IPS-NIHi11 (cell line): ENCODE measurements around the gene RAB7B.
A peak's percentile ranks its signal among the peaks of the same experiment; 100 is the strongest.
"Not testable (repeated sequence)": the region's sequence is repeated elsewhere in the genome, so short reads cannot be mapped to it uniquely, and the experiment has no call there.

Source experiments
- DNase-seq: peaks from one replicate; pipeline ENCODE4 v3.0.0; 2012; ENCODE audit warnings: mixed read lengths, low spot score

The RAB7B gene, protein sequence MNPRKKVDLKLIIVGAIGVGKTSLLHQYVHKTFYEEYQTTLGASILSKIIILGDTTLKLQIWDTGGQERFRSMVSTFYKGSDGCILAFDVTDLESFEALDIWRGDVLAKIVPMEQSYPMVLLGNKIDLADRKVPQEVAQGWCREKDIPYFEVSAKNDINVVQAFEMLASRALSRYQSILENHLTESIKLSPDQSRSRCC

GRCh38 chr1:206002871-206003801 lies at the start of gene RAB7B:
TSS of gene RAB7B (minus strand) at chr1:206003395. CDS start at chr1:205994135, 9,260 bp downstream.
- peak; percentile 52 for DNase-seq

GRCh38 chr1:206052231-206052865 lies 49.2 kb upstream of the RAB7B start:
- not testable (repeated sequence) for DNase-seq

DNA sequence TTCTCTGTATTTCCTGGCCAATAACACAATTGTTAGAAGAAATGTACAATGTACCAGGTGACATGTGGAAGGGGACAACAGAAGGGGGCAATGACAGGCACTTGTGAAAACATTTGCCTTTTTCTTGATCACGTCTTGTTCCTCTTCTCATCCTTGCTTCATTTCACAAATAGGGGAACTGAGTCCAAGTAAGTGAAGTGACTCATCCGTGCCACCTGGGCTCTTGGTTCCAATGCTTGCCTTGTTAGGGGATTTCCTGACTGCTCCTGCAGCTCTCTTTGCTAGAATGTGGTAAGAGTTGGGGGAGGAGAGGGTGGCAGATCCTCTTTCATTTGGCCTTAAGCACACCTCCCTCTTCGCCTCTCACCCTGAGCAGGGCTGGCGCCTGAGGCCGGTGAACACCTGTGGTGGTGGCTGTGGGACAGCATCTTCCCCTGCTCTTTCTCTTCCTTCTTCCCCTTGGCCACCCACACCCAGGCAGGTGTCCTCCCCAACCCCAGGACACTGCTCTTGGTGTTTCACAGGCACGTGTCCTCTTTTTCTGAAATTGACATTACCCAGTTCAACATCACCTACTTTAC lies 47.5 kb upstream of the RAB7B start:
- no peak for DNase-seq

DNA sequence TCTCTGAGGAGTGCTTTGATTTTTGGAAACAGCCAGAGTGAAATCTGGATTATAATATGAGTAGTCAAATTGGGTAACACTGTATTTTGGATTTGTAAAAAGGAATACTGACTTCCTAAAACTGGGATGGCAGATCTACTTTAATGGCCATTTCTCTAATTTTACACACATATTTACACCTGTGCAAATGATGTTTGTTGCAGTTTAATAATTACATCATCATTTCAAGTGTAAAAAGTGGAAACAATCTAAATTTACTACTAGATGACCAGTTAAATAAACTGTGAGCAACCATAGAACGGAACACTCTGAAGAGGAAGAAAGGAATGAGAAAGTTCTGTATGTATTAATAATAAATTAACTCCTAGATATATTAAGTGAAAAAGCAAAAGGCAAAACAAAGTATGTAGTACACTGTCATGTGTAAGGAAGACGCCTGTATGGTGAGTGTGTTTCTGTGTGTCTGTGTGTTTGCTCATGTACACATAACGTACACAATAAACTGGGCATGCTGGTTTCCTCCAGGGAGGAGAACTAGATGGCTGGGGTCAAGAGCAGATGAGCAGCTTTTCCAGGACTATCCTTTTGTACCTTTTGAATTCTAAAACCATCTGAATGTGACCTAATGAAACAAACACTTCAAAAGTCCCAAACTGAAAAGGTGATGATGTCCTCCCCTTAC lies 46.9 kb upstream of the RAB7B start:
- no peak for DNase-seq

DNA sequence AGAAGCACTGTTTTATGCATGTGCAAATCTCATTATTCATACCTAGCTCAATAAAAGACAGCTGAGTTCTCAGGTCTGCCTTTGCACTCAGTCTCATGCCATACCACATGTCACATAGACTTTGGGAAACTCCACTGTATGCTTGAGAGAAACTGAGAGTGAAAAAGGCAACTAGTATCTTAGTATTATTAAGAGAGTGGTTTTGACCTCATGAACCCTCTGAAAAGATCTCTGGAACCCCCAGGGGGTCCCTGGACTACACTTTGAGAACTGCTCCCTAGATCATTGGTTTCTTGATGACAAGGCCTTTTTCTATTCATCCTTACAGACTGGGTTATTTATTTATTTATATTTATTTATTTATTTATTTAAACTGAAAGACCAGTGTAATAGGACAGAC lies 46.1 kb upstream of the RAB7B start:
- no peak for DNase-seq

DNA sequence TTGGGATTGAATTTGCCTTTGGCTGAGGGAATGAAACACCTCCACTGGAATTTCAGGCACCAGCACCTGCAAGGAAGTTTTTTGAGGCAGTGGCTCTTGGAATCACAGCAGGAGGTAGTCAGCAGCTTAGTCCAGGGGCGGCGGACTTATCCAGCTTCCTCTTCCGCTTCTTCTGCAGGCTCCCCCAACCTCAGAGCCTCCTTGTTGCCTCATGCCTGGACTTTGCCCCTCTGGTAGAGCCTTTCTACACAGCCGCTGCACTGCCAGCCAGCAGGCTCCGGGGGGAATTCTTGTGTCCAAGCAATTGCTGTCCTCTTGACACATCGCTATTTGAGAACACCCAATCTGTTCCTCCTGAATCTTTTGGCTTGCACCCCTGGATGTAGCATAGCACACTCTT lies 45.4 kb upstream of the RAB7B start:
- peak; percentile 37 for DNase-seq

DNA sequence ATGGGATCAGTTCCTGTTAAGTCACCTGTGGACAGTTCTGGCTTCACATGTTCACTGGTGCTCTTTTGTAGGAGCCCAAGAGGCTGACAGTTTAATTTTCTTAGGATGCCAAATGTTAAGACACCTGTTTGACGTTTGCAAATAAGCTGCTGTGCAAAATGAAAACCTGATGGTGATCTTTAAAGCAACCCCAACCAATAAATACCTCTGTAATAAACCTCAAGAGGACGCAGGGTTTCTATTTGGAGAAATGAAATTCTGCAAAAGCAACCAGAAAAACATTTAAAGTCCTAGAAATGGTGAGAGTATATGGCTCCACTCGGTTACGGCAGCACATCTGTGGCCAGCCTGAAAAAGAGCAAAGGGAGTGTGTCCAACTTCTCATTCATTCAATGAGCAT lies 44.1 kb upstream of the RAB7B start:
- no peak for DNase-seq

DNA sequence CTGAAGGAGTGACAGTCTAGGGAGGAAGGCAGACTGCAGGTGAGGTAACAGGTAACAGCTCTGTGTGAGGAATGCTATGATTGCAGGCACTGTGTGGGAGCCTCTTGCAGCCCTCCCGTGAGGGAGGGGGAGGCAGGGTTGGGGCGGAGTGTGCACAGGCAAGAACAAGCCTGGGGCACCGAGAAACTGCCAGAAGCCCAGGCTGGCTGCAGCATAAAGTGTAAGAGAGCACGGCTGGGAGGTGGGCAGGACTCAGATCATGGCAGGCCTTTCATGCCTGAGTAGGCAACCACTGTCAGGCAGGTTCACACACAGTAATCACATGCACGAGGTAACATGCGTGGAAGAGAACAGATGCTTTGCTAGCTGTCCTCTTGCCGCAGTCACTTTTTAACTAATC lies 38.4 kb upstream of the RAB7B start:
- DNase-seq, result peak; percentile 69

DNA sequence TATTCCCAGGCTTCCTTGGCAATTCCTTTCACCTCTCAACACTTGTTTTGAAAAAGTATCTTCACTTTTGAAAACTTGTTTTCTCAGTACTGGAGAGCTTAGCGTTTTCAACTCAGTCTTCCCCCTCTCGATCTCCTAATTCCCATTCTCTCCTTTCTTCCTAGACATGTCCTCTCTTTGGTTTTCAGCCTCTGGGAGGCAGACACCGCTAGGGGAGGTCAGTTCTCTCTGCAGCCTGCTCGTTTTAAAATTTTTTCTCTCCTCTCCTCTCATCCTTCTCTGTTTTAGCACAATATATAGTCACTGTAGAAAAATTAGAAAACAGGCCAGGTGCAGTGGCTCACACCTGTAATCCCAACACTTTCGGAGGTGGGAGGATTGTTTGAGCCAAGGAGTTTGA lies 37.1 kb upstream of the RAB7B start:
- DNase-seq, result no peak

GRCh38 chr1:206039046-206039973 lies 36.1 kb upstream of the RAB7B start:
- no peak for DNase-seq

DNA sequence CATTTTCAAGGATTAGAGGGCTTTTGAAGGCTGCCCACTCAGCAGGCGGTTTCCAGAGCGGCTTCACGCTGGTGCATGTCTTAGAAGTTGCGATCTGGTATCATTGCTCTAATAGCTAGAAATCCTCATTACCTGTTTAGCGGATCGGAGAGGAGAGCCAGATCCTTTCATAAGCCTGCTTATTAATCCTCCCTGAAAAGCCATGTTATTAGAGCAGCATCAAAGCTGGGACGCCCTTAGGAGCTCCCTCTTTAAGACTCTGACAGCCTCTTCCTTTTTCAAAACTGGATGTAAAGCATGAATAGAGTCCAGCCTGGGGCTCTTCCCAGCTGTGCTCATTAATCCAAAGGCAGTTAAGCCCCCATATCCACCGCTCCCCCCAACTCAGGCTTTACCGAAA lies 34.4 kb upstream of the RAB7B start:
- no peak for DNase-seq

DNA sequence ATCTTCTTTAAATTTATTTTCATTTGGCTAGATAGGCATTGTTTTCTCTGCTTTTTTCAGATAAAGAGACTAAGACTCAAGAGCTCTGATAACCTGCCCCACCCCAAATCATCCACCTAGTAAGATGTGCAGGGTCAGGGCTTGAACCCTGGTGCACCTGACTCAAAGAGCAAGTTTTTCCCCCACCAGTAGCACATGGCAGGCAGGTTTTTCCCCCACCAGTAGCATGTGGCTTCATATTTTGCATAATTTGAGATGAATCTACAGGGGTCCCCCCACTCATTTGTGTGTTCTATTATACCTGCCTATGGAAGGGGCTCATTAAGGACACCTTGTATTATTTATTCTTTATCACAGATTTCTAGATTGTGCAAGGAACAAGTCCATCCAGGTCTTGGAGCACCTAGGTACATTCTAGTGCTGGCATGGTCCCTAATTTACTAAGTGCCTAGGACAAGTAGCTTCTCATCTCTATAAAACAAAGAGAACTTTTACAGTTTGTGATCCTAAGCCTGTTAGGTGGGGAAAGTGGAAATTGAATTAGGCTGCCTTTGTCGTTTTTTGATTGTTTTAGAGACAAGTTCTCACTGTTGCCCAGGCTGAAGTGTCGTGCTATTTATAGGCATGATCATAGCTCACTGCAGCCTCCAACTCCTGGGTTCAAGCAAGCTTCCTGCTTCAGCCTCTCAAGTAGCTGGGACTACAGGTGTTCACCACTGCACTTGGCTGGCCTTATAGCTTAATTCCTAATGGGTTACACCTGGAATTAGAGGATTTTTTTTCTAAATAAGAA lies 33.7 kb upstream of the RAB7B start:
- DNase-seq, result no peak

- DNase-seq, result no peak
These were observed 31.8 kb upstream of the RAB7B start for GRCh38 chr1:206035027-206035426.

DNA sequence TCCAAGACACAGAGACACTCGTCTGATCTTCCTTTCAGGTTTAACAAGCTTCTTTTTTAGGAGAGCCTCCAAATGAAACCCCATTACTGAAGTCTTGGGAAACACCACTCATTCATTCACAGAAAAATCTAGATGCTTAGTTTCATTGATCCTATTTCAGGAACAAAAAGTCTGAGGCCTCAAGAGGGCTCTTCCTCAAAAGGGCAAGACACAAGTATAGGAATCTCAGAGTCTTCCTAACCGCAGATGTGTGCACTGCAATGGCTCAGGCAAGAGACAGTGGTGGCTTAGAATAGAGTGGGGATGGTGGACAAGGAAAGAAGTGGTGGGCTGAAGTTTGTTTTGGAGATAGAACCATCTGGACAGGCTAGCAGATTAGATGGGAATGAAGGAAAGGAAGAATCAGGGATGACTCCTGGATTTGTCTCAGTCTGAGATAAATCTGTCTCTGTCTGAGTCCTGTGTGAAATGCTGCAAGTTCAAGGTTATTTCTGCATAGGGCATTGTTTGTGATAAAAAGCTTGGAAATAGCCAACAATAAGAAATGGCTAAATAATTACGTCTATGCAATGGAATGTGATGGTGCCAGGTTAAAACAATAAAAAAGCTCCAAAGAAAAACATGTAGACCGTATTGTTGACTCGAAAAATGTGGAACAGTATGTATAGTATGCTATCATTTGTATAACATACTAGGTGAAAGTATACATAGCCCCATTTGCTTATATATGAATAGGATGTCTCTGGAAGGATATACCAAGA lies 29.4 kb upstream of the RAB7B start:
- DNase-seq, result no peak

DNA sequence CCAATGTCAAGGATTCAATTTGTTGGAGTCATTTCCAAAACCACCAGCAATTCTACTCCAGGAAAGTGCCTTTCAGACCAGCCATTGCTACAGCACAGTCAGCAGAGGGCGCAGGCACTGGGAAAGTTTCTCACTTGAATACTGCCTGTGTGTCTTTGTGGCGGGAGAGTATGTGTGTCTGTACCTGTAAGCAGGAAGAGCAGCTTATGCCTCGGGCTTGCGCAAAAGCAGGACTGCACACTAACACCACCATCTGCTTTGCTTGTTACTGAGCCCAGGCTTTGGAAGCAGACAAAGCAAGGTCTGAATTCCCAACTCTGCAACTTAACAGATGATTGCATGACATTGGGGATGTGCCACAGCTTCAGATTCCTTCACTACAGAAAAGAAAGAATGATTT lies 27.5 kb upstream of the RAB7B start:
- peak; percentile 74 for DNase-seq

- DNase-seq, result no peak
These were observed 27.0 kb upstream of the RAB7B start for GRCh38 chr1:206030191-206030590.

GRCh38 chr1:206029484-206029883 lies 26.3 kb upstream of the RAB7B start:
- DNase-seq, result no peak

DNA sequence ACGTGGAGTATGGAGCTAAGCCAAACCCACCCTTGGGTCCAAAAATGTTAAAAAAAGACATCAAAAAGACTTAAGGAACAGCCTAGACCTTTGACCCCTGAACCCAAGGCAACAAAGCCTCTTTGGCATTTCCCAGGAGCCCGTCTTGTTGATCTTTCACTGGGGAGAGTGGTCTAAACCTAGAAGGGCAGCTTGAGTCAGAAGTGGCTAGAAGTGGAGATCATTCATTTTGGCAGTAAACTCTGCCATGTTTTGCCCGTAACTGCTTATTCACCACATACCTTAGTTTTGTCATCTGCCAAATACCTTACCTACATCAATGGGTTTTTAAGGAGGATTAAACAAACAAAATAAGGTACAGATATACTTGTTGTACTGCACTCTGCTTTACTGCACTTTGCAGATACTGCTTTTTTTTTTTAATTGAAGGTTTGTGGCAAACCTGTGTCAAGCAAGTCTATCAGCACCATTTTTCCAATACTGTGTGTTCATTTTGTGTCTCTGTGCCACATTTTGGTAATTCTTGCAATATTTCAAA lies 22.2 kb upstream of the RAB7B start:
- no peak for DNase-seq

GRCh38 chr1:206023695-206024094 lies 20.5 kb upstream of the RAB7B start, which contains the start of gene CTSE:
TSS of gene CTSE (minus strand) at chr1:206023895. CDS start at chr1:206023791, 104 bp downstream.
- DNase-seq, result no peak
